Panc1 (cell line): ENCODE measurements around the gene PRR36.

Experiments
- POLR2AphosphoS5 ChIP-seq: IDR thresholded peaks from 2 replicates; pipeline ENCODE4 v1.6.1; 2012; ENCODE audit warnings: mild to moderate bottlenecking, low read depth, low read length, moderate library complexity
- SIN3A ChIP-seq: IDR thresholded peaks from 2 replicates; pipeline ENCODE4 v1.6.1; 2012; ENCODE audit warnings: low read depth, mild to moderate bottlenecking, low read length, moderate library complexity, borderline replicate concordance; ENCODE audit not compliant: insufficient read depth
- TF ChIP-seq, protein P1 (sequence below): fragments of 450-650 bp; IDR thresholded peaks from 2 replicates; pipeline ENCODE4 v1.5.1; 2017; ENCODE audit warnings: mild to moderate bottlenecking
- TF ChIP-seq, protein P2 (sequence below), 2 experiments: IDR thresholded peaks; 2 replicates each; pipeline ENCODE4 v1.6.1; 2011 to 2012; ENCODE audit warnings: low read depth in 2 of 2, control low read depth in 1 of 2, low read length in 1 of 2, mild to moderate bottlenecking in 1 of 2, moderate library complexity in 1 of 2; ENCODE audit not compliant: insufficient read depth in 1 of 2

DNA sequence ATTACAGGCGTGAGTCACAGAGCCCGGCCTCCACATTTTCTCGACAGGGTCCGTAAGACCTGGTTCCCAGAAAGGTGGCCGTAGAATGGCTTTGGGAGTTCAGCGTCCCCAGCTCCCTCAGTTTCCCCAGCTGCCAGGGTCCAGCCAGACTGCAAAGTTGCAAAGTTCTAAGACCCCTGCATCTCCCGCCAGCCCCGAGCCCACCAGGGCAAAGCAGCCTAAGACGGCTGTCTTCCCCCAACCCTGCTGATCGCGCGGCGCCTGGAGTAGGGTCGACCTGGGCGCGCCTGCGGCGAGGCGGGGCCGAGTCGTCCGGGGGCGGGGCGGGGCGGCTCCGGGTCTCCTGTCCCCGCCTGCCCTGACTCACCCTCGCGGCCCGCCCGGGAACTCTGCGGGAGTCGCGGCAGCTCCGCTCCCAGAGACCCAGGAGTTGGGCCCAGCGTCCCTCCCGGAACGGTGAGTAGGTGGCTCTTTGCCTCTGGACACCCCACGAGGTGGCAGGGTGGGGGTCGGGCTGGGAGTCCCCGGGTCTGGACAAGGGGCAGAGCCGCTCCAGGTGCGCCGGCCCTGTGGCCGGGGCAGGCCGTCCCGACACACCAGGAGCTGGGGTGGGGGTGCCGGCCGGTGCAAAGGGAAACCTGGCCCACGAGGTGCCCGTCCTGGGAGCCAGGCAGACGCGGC lies 14.1 kb upstream of the PRR36 start, which contains the start of gene LRRC8E:
- TF ChIP-seq, protein P1, sequence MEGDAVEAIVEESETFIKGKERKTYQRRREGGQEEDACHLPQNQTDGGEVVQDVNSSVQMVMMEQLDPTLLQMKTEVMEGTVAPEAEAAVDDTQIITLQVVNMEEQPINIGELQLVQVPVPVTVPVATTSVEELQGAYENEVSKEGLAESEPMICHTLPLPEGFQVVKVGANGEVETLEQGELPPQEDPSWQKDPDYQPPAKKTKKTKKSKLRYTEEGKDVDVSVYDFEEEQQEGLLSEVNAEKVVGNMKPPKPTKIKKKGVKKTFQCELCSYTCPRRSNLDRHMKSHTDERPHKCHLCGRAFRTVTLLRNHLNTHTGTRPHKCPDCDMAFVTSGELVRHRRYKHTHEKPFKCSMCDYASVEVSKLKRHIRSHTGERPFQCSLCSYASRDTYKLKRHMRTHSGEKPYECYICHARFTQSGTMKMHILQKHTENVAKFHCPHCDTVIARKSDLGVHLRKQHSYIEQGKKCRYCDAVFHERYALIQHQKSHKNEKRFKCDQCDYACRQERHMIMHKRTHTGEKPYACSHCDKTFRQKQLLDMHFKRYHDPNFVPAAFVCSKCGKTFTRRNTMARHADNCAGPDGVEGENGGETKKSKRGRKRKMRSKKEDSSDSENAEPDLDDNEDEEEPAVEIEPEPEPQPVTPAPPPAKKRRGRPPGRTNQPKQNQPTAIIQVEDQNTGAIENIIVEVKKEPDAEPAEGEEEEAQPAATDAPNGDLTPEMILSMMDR, result no peak
- TF ChIP-seq, protein P2, sequence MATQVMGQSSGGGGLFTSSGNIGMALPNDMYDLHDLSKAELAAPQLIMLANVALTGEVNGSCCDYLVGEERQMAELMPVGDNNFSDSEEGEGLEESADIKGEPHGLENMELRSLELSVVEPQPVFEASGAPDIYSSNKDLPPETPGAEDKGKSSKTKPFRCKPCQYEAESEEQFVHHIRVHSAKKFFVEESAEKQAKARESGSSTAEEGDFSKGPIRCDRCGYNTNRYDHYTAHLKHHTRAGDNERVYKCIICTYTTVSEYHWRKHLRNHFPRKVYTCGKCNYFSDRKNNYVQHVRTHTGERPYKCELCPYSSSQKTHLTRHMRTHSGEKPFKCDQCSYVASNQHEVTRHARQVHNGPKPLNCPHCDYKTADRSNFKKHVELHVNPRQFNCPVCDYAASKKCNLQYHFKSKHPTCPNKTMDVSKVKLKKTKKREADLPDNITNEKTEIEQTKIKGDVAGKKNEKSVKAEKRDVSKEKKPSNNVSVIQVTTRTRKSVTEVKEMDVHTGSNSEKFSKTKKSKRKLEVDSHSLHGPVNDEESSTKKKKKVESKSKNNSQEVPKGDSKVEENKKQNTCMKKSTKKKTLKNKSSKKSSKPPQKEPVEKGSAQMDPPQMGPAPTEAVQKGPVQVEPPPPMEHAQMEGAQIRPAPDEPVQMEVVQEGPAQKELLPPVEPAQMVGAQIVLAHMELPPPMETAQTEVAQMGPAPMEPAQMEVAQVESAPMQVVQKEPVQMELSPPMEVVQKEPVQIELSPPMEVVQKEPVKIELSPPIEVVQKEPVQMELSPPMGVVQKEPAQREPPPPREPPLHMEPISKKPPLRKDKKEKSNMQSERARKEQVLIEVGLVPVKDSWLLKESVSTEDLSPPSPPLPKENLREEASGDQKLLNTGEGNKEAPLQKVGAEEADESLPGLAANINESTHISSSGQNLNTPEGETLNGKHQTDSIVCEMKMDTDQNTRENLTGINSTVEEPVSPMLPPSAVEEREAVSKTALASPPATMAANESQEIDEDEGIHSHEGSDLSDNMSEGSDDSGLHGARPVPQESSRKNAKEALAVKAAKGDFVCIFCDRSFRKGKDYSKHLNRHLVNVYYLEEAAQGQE (IDR thresholded peaks at IDR 0.05; ENCODE audit: insufficient read depth in 1 of 2, low read depth in 2 of 2, low read length in 1 of 2), result no peak
- TF ChIP-seq POLR2AphosphoS5, result 0 out of 2 replicates have a peak, but pooled peaks have one; percentile 26
- no peak for TF ChIP-seq SIN3A
